Measurements from ENCODE around the gene CYP2D6.
"Not testable (repeated sequence)": the region's sequence is repeated elsewhere in the genome, so short reads cannot be mapped to it uniquely, and the experiment has no call there.

The CYP2D6 gene

GRCh38 chr22:42156121-42156520 lies 25.5 kb upstream of the CYP2D6 start:
- Histone ChIP-seq H3K9me3 (ENCODE audit: control insufficient read depth, insufficient read depth, low read length) (no peaks in the 10 kb centered on the region), H3K4me1 (ENCODE audit: control insufficient read depth, insufficient read depth, low read length) (no peaks in the 10 kb centered on the region), H3K4me3 (ENCODE audit: low read depth, low read length) (no peak overlapping the region), H3K36me3 (ENCODE audit: control insufficient read depth, insufficient read depth, low read length) (peaks cover 7% of the 10 kb centered on the region; the same call in 1 of the 2 replicates), H3K27ac (ENCODE audit: low read depth, low read length) (no peak overlapping the region), H3K9ac (ENCODE audit: low read depth, low read length) (no peak overlapping the region), H3K27me3 (ENCODE audit: control insufficient read depth, insufficient read depth, low read length) (no peaks in the 10 kb centered on the region)

DNA sequence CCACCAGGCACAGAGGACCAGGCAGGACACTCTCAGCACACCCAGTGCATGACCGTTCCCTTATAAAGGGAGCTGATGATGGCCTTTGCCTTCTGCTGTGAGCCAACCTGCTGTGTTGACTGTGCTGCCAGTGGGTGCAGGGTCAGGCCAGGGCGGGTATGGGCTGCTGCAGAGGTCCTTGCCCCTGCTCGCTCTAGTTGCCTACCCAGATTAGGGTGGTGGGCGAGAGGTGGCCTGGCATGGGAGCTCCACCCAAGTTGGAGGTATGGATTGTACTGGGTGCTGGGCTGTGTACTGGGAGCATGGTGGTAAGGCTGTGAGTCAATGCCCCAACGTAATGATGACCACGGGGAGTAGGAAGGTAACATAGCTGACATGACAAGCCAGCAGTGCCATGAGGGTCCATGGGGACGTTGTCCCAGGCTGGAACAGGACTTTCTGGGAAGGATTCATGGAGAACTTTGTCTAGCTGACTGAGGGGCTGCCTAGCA lies 24.5 kb upstream of the CYP2D6 start:
- H3K9ac ChIP-seq (ENCODE audit: low read depth, low read length): no peak overlapping the region
- H3K27me3 ChIP-seq (ENCODE audit: control insufficient read depth, insufficient read depth, low read length): no peaks in the 10 kb centered on the region
- H3K4me3 ChIP-seq (ENCODE audit: low read depth, low read length): no peak overlapping the region
- H3K4me1 ChIP-seq (ENCODE audit: control insufficient read depth, insufficient read depth, low read length): no peaks in the 10 kb centered on the region
- H3K27ac ChIP-seq (ENCODE audit: low read depth, low read length): no peak overlapping the region
- no peaks in the 10 kb centered on the region for H3K9me3 ChIP-seq (ENCODE audit: control insufficient read depth, insufficient read depth, low read length)
- peaks cover 7% of the 10 kb centered on the region; the same call in 1 of the 2 replicates for H3K36me3 ChIP-seq (ENCODE audit: control insufficient read depth, insufficient read depth, low read length)

DNA sequence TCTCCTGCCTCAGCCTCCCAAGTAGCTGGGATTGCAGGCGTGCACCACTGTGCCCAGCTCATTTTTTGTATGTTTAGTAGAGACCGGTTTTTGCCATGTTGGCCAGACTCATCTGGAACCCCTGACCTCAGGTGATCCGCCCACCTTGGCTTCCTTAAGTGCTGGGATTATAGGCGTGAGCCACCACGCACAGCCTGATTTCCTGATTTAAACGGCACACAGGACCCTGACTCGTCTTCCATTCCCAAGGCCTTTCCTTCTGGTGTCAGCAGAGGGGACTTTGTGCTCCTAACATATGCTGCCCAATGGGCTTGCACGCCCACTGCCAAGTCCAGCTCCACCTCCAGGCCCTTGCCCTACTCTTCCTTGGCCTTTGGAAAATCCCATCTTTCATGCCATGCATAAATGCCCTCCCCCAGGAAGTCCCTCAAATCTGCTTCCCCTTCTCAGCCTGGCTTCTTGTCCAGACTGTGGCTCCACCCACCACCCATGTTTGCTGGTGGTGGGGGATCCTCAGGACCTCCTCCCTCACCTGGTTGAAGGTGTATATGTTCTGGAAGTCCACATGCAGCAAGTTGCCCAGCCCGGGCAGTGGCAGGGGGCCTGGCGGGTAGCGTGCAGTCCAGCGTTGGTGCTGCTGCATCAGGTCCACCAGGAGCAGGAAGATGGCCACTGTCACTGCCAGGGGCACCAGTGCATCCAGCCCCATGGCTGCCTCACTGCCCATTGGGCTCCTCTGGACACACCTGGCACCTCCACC lies 23.9 kb upstream of the CYP2D6 start:
- Histone ChIP-seq H3K4me1 (ENCODE audit: control insufficient read depth, insufficient read depth, low read length) (no peaks in the 10 kb centered on the region), H3K9ac (ENCODE audit: low read depth, low read length) (no peak overlapping the region), H3K36me3 (ENCODE audit: control insufficient read depth, insufficient read depth, low read length) (peaks cover 7% of the 10 kb centered on the region; the same call in 1 of the 2 replicates), H3K4me3 (ENCODE audit: low read depth, low read length) (no peak overlapping the region), H3K9me3 (ENCODE audit: control insufficient read depth, insufficient read depth, low read length) (no peaks in the 10 kb centered on the region), H3K27ac (ENCODE audit: low read depth, low read length) (no peak overlapping the region), H3K27me3 (ENCODE audit: control insufficient read depth, insufficient read depth, low read length) (no peaks in the 10 kb centered on the region)

DNA sequence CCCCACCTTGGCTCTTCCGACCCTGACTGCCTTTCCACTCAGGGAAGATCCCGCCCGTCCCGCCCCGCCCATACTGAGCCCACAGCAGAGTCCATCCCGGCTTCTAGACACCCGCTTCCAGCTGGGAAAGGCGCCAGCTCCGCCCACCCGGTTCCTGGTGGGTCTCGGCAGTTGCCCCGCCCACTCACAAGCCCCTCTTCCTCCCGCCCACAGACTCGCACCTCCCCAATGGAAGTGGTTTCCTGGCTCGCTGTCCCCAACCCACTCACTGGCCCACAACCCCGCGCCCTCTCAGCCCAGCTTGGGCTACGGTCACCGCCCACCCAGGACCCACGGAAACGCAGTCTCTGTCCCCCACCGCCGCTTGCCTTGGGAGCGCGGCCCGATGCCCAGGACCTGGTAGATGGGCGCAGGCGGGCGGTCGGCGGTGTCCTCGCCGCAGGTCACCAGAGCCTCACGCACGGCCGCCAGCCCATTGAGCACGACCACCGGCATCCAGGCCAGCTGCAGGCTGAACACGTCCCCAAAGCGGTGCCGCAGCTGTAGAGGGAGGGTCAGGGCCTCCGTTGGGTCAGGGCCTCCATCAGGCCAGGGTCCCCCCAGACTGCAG lies 22.2 kb upstream of the CYP2D6 start:
- no peak overlapping the region for H3K9ac ChIP-seq (ENCODE audit: low read depth, low read length)
- H3K4me3 ChIP-seq (ENCODE audit: low read depth, low read length): no peak overlapping the region
- peaks cover 7% of the 10 kb centered on the region; the same call in 1 of the 2 replicates for H3K36me3 ChIP-seq (ENCODE audit: control insufficient read depth, insufficient read depth, low read length)
- H3K27ac ChIP-seq (ENCODE audit: low read depth, low read length): no peak overlapping the region
- no peaks in the 10 kb centered on the region for H3K4me1 ChIP-seq (ENCODE audit: control insufficient read depth, insufficient read depth, low read length)
- H3K27me3 ChIP-seq (ENCODE audit: control insufficient read depth, insufficient read depth, low read length): no peaks in the 10 kb centered on the region
- no peaks in the 10 kb centered on the region for H3K9me3 ChIP-seq (ENCODE audit: control insufficient read depth, insufficient read depth, low read length)

DNA sequence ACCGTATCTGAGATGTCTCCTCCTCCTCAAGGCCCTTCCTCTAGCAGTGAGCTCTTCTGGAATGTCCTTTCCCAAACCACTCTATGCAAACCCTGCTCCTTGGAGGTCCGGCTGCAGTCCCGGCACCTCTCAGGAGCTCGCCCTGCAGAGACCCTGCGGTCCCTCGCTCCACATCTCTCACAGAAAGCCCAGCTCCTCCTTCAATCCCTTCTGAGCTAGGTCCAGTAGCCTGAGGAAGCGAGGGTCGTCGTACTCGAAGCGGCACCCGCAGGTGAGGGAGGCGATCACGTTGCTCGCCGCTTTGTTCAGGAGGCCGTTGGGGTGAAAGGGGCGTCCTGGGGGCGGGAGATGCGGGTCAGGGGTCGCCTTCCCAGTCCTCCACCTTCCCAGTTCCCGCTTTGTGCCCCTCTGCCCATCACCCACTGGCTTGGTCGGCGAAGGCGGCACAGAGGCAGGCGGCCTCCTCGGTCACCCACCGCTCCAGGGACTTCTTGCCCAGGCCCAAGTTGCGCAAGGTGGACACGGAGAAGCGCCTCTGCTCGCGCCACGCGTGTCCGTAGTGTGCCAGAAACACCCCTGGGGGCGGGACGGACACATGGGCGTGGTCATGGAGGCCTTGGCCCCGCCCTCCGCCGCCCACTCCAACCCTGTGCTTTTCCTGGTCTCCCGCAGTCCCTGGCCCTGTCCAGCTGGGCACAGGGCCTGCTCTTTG lies 21.5 kb upstream of the CYP2D6 start:
- no peak overlapping the region for H3K4me3 ChIP-seq (ENCODE audit: low read depth, low read length)
- H3K9me3 ChIP-seq (ENCODE audit: control insufficient read depth, insufficient read depth, low read length): no peaks in the 10 kb centered on the region
- no peaks in the 10 kb centered on the region for H3K27me3 ChIP-seq (ENCODE audit: control insufficient read depth, insufficient read depth, low read length)
- no peak overlapping the region for H3K27ac ChIP-seq (ENCODE audit: low read depth, low read length)
- no peak overlapping the region for H3K9ac ChIP-seq (ENCODE audit: low read depth, low read length)
- no peaks in the 10 kb centered on the region for H3K4me1 ChIP-seq (ENCODE audit: control insufficient read depth, insufficient read depth, low read length)
- H3K36me3 ChIP-seq (ENCODE audit: control insufficient read depth, insufficient read depth, low read length): peaks cover 7% of the 10 kb centered on the region; the same call in 1 of the 2 replicates

DNA sequence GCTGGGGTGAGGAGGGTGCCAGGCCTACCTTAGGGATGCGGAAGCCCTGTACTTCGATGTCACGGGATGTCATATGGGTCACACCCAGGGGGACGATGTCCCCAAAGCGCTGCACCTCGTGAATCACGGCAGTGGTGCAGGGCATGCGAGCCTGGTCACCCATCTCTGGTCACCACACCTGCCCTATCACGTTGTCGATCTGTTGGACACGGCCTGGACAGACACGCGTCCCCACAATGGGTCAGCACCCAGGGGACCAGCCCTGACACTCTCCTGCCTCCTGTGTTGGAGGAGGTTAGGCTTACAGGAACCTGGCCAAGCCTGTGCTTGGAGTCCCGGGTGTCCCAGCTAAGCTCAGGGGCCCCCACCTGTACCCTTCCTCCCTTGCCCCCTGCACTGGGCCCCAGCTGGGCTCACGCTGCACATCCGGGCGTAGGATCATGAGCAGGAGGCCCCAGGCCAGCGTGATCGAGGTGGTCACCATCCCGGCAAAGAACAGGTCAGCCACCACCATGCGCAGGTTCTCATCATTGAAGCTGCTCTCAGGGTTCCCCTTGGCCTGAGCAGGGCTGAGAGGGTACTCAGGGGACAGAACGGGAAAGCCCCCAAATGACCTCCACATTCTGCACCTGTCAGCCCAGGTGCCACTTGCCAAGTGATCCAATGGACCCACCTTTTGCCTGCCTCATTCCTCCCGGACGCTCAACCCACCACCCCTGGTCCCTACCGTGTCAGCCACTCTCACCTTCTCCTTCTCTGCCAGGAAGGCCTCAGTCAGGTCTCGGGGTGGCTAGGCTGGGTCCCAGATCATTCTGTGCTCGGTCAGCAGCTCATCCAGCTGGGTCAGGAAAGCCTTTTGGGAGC lies 20.3 kb upstream of the CYP2D6 start:
- Histone ChIP-seq H3K9ac (ENCODE audit: low read depth, low read length) (no peak overlapping the region), H3K27ac (ENCODE audit: low read depth, low read length) (no peak overlapping the region), H3K4me3 (ENCODE audit: low read depth, low read length) (no peak overlapping the region), H3K36me3 (ENCODE audit: control insufficient read depth, insufficient read depth, low read length) (peaks cover 7% of the 10 kb centered on the region; the same call in 1 of the 2 replicates), H3K27me3 (ENCODE audit: control insufficient read depth, insufficient read depth, low read length) (no peaks in the 10 kb centered on the region), H3K4me1 (ENCODE audit: control insufficient read depth, insufficient read depth, low read length) (no peaks in the 10 kb centered on the region), H3K9me3 (ENCODE audit: control insufficient read depth, insufficient read depth, low read length) (no peaks in the 10 kb centered on the region)

DNA sequence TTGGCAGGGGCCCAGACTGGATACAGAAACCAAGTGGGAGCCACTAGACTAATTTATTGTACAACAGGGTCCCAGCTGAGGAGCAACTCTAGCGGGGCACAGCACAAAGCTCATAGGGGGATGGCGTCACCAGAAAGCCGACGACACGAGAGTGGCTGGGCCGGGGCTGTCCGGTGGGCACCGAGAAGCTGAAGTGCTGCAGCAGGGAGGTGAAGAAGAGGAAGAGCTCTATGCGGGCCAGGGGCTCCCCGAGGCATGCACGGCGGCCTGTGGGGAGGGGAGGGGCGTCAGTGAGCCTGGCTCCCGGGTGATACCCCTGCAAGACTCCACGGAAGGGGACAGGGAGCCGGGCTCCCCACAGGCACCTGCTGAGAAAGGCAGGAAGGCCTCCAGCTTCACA lies 19.2 kb upstream of the CYP2D6 start:
- not testable (repeated sequence) for H3K27ac ChIP-seq (ENCODE audit: low read depth, low read length)

DNA sequence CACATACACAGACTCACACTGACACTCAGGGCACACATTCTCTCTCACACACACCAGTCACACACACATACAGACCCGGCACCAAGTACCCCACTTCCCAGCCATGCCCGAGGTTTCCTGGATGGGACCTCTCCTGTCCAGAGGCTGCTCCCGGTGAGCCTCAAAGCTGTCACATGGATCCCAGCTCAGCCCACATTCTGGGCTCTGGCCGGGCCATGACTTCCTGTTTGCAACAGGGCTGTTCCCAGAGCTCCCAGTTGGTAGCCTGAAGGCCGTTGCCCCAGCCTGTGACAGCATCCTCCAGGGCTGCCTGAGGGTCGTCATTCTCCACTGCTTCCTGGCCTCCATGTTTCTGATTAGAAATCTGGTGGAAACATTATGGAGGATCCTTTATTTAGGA lies 14.6 kb upstream of the CYP2D6 start:
- no peaks in the 10 kb centered on the region for H3K9me3 ChIP-seq (ENCODE audit: control insufficient read depth, insufficient read depth, low read length)
- H3K4me1 ChIP-seq (ENCODE audit: control insufficient read depth, insufficient read depth, low read length): no peaks in the 10 kb centered on the region
- H3K9ac ChIP-seq (ENCODE audit: low read depth, low read length): no peak overlapping the region
- H3K27me3 ChIP-seq (ENCODE audit: control insufficient read depth, insufficient read depth, low read length): no peaks in the 10 kb centered on the region
- H3K27ac ChIP-seq (ENCODE audit: low read depth, low read length): no peak overlapping the region
- no peaks in the 10 kb centered on the region for H3K36me3 ChIP-seq (ENCODE audit: control insufficient read depth, insufficient read depth, low read length)
- H3K4me3 ChIP-seq (ENCODE audit: low read depth, low read length): no peak overlapping the region

More for the DNA sequence above, 19.2 kb upstream of the CYP2D6 start:
- not testable (repeated sequence) for H3K4me1 ChIP-seq (ENCODE audit: control insufficient read depth, insufficient read depth, low read length); H3K9ac ChIP-seq (ENCODE audit: low read depth, low read length); H3K27me3 ChIP-seq (ENCODE audit: control insufficient read depth, insufficient read depth, low read length); H3K9me3 ChIP-seq (ENCODE audit: control insufficient read depth, insufficient read depth, low read length); H3K36me3 ChIP-seq (ENCODE audit: control insufficient read depth, insufficient read depth, low read length); H3K4me3 ChIP-seq (ENCODE audit: low read depth, low read length)

GRCh38 chr22:42143859-42144822 lies 13.5 kb upstream of the CYP2D6 start:
- not testable (repeated sequence) for H3K9ac ChIP-seq (ENCODE audit: low read depth, low read length); H3K9me3 ChIP-seq (ENCODE audit: control insufficient read depth, insufficient read depth, low read length); H3K4me3 ChIP-seq (ENCODE audit: low read depth, low read length); H3K27me3 ChIP-seq (ENCODE audit: control insufficient read depth, insufficient read depth, low read length); H3K4me1 ChIP-seq (ENCODE audit: control insufficient read depth, insufficient read depth, low read length); H3K36me3 ChIP-seq (ENCODE audit: control insufficient read depth, insufficient read depth, low read length); H3K27ac ChIP-seq (ENCODE audit: low read depth, low read length)
